AG04450 (cell line): ENCODE measurements around the gene CDH4. TPM values are rescaled to one million over a fixed set of nuclear protein-coding genes. Genes with fewer than 3 reads are reported as not detected.

Experiments
- CTCF ChIA-PET: fragments of 300-600, 350-600 bp; formaldehyde crosslinking; extraction: SDS; loops from one replicate; lab custom pipeline; 2022; ENCODE audit warnings: antibody characterized with exemption, inconsistent platforms; lab: Charles Lee
- POLR2A ChIA-PET: fragments of 350-600 bp; formaldehyde crosslinking; extraction: SDS; loops from one replicate; lab custom pipeline; 2021; ENCODE audit warnings: antibody characterized with exemption, inconsistent platforms; lab: Yijun Ruan, JAX
- DNase-seq: peaks from one replicate; pipeline ENCODE4 v3.0.0-alpha.2; 2011; ENCODE audit warnings: low read depth, low spot score
- H3K27ac ChIP-seq: one replicate; pipeline ENCODE4 v1.5.1; 2012; ENCODE audit warnings: low read depth, low read length, control low read depth
- H3K27me3 ChIP-seq: one replicate; pipeline ENCODE4 v1.6.0; 2012; ENCODE audit warnings: low read length; ENCODE audit not compliant: control insufficient read depth, insufficient read depth
- H3K4me3 ChIP-seq: 2 replicates; pipeline ENCODE4 v1.5.1; 2011; ENCODE audit warnings: mild to moderate bottlenecking, low read depth, low read length, control low read depth
- H3K9me3 ChIP-seq: 2 replicates; pipeline ENCODE4 v1.5.1; 2012; ENCODE audit warnings: low read length; ENCODE audit not compliant: control insufficient read depth, insufficient read depth
- polyA plus RNA-seq: library from polyadenylated mRNA; depleted of rRNA; stranded (reverse); fragments of >200 nt; gene quantifications from 2 replicates; pipeline ENCODE4 v1.2.3, GENCODE V29; 2011
- TF ChIP-seq, protein P1 (sequence below): IDR thresholded peaks from 2 replicates; pipeline ENCODE4 v1.5.1; 2011; ENCODE audit warnings: low read depth, low read length, control low read depth, inconsistent platforms

The CDH4 gene
- polyA plus RNA-seq, 1 experiment, result 1.6 TPM

DNA sequence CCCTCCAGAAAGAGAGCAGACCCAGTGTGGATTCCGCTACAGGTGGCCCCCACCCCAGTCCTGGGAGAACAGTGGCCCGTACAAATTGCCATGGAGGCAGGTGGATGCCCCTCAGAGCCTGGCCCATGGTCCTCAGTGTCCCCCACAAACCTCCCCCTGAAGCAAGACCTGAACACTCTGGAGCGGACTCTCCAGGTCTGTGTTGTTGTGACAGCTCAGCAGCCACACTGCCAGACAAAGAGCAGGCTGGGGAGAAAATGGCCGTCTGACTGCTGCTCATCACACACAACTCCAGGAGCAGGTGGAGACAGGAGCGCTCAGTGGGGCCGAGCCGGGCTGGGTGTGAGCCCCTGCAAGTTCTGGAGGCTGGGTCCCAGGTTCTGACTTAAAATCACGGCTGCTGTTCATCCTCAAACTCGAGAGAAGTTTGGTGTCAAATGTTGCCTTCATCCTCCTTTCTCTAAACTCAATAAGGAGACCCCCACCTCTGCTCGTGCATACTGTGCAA lies 241.8 kb downstream of the CDH4 start:
- ChIA-PET CTCF (no interaction called here), POLR2A (interaction anchor here (0.6 kb wide), 1 partner anchor 1554 kb away, joined by 3 read pairs; no protein-coding TSS in a partner anchor)
- no peak for DNase-seq
- no peaks in the 10 kb centered on the region for H3K27me3 ChIP-seq
- no peaks in the 10 kb centered on the region for H3K9me3 ChIP-seq
- H3K27ac ChIP-seq, result no peak overlapping the region
- TF ChIP-seq, protein P1, sequence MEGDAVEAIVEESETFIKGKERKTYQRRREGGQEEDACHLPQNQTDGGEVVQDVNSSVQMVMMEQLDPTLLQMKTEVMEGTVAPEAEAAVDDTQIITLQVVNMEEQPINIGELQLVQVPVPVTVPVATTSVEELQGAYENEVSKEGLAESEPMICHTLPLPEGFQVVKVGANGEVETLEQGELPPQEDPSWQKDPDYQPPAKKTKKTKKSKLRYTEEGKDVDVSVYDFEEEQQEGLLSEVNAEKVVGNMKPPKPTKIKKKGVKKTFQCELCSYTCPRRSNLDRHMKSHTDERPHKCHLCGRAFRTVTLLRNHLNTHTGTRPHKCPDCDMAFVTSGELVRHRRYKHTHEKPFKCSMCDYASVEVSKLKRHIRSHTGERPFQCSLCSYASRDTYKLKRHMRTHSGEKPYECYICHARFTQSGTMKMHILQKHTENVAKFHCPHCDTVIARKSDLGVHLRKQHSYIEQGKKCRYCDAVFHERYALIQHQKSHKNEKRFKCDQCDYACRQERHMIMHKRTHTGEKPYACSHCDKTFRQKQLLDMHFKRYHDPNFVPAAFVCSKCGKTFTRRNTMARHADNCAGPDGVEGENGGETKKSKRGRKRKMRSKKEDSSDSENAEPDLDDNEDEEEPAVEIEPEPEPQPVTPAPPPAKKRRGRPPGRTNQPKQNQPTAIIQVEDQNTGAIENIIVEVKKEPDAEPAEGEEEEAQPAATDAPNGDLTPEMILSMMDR, result no peak
- H3K4me3 ChIP-seq, result no peak overlapping the region

DNA sequence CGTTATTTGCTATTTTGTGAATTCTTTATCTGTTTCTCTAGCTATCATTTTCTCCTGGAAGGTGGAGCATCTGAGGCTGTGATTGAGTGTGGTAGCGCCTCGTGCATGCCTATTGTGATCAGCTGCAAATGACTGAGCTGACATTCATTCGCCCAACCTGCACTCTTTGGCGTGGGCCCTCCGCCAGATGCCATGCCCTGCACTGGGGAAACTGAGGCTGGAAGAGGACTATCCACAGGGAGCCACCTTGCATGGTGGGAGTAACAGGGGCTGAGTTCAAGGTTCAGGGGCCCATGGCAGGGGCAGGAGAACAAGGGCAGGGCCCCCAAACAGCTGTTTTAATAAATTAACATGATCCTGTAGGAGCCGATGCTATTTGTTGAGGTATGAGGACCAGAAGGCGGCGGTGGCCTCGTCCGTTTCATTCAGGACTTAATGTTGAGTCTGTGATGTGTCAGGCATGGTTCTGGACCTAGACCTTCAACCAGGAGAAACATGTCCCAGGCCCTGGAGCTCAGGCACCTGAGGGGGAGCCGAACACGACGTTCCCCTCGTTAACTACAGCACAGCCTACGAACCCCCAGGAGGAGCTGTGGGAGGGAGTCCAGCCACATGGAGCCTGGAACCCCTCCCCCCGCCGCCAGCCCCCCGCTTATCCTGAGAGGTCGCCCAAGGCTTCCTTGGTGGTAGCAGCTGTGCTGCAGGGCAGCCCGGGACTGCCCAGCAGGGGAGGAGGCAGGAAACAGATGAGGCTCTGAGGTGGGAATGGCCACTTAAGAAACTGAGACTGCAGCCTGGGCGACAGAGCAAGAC lies 242.9 kb downstream of the CDH4 start:
- CTCF ChIA-PET, result no interaction called here
- DNase-seq, result no peak
- H3K9me3 ChIP-seq, result no peaks in the 10 kb centered on the region
- H3K27me3 ChIP-seq, result no peaks in the 10 kb centered on the region
- TF ChIP-seq, protein P1, result no peak
- POLR2A ChIA-PET, result interaction anchor here (0.6 kb wide), 1 partner anchor 1387 kb away, joined by 4 read pairs; no protein-coding TSS in a partner anchor
- H3K27ac ChIP-seq, result no peak overlapping the region
- H3K4me3 ChIP-seq, result no peak overlapping the region

DNA sequence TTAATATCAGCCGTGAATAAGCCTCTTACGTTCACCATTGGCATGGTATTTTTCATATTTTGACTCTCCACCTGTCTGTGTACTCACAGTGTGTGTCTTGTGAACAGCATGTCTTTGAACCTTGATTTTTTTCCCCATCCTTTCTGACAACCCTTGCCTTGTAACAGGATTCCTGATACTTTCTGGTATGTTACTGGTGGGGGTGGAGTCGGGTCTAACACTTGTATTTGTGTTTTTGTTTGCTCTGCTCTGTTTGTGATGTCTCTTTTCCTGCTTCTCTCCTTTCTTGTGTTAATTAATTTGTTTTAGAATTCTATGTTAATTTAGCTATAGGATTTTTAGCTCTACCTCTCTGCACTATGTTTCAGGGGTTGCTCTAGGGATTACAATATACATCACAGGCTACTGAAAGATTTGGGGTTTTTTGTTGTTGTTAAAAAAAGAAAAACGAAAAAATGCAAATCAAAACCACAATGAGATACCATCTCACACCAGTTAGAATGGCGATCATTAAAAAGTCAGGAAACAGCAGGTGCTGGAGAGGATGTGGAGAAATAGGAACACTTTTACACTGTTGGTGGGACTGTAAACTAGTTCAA lies 245.1 kb downstream of the CDH4 start:
- ChIA-PET POLR2A (no interaction called here), CTCF (no interaction called here)
- H3K27me3 ChIP-seq, result no peaks in the 10 kb centered on the region
- TF ChIP-seq, protein P1, result no peak
- H3K4me3 ChIP-seq, result no peak overlapping the region
- DNase-seq, result no peak
- no peaks in the 10 kb centered on the region for H3K9me3 ChIP-seq
- no peak overlapping the region for H3K27ac ChIP-seq

DNA sequence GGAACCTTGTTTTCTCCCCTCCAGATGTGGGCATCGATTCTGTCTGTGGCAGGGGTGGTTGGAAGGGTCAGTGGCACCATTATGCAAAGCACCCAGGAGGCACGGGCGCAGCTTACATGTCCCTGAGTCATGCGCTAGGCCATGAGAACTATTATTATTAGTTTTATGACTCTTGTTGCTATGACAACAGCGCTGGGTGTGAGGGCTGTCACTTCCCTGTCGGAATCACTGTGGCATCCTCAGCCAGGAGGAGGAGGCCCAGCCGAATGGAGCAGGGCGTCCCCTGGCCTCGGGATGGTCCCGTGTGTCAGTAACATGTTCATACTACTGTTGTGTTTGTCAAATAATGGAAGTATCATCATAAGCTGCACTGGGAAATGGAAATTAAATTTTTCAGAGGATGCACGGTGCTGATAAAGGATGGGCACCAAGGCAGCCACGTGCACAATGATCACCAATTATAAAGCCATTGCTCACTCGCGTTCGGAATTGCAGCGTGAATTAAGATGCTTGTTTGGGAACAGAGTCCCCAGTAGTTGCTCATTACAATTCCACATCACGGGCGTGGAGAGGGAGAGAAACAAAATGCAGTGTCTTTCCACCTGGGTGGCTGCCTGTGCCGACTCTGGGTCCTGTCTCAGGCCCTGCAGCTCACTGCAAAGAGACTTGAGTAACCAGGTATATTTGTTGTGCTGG lies 247.9 kb downstream of the CDH4 start:
- Histone ChIP-seq H3K27me3 (no peaks in the 10 kb centered on the region), H3K27ac (no peak overlapping the region), H3K4me3 (no peak overlapping the region), H3K9me3 (no peaks in the 10 kb centered on the region)
- ChIA-PET POLR2A (no interaction called here), CTCF (no interaction called here)
- TF ChIP-seq, protein P1, result no peak
- no peak for DNase-seq
